ENCODE measurements around the gene SELENOI.
A peak's percentile ranks its signal among the peaks of the same experiment; 100 is the strongest.

SELENOI gene

DNA sequence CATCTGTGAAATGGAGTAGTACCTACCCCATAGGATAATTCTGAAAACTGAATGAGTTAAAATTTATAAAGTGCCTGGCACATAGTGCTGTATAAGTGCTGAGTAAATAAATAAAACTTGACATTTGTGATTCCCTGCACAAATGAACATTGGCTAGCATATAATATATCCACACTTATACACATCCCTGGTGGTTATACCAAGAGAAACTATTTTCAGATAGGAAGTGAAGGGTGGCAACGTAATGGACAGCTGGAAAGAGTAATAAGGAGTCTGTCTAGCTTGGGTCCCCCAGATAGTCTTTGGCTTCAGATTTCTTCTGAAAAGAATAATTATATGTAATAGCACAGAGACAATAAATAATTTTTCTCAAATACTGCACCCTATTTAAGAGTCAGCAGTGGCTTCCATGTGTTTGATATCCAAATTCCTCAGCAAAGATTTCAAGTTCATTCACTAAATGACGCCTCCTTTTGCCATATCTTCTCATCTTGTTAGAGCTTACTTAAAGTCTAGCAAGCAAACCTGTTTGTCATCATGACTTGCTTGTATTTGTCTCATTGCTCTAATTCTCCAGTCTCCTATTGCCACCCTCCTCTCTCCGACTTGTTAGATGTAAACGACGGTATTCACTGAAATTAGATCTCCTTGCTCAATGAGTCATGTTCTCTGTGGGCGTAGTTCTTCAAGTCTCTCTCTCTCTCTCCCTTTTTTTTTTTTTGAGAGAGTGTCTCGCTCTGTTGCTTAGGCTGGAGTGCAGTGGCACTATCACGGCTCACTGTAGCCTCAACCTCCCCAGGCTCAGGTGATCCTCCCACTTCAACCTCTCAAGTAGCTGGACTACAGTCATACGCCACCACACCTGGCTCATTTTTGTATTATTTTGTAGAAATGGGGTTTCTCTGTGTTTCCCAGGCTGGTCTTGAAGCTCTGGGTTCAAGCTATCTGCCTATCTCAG is 9.4 kb downstream of the SELENOI start:
- POLR2A ChIA-PET: interaction anchor here (2.5 kb wide), 1 partner anchor 10 kb away, joined by 14 read pairs; the partner anchor contains the start of gene SELENOI
- peak; percentile 98 for TF ChIP-seq ZNF384 (IDR thresholded peaks at IDR 0.05)
- TF ChIP-seq ELF4 (IDR thresholded peaks at IDR 0.05): no peak
- TF ChIP-seq HDGF (IDR thresholded peaks at IDR 0.05; ENCODE audit: borderline replicate concordance): no peak
- no peak for TF ChIP-seq L3MBTL2 (conservative IDR thresholded peaks at IDR 0.05)
- no peak for TF ChIP-seq SP1 (IDR thresholded peaks at IDR 0.05)
- CTCF ChIA-PET: no interaction called here
- peak; percentile 55 for DNase-seq (ENCODE audit: extremely low spot score)

GRCh38 chr2:26356111-26356510 is 10.2 kb downstream of the SELENOI start:
- ChIA-PET POLR2A (interaction anchor here (2.5 kb wide), 1 partner anchor 11 kb away, joined by 14 read pairs; the partner anchor contains the start of gene SELENOI), CTCF (no interaction called here)
- TF ChIP-seq HDGF (IDR thresholded peaks at IDR 0.05; ENCODE audit: borderline replicate concordance) (no peak), FOXK2 (IDR thresholded peaks at IDR 0.05) (no peak), CTBP1 (IDR thresholded peaks at IDR 0.05; ENCODE audit: borderline replicate concordance) (no peak), FOXA1 (IDR thresholded peaks at IDR 0.05) (no peak), FOXM1 (IDR thresholded peaks at IDR 0.05; ENCODE audit: borderline replicate concordance) (no peak), NFRKB (IDR thresholded peaks at IDR 0.05) (no peak), SP1 (IDR thresholded peaks at IDR 0.05) (no peak), ZNF384 (IDR thresholded peaks at IDR 0.05) (no peak), ELF4 (IDR thresholded peaks at IDR 0.05) (no peak), LEF1 (IDR thresholded peaks at IDR 0.05; ENCODE audit: borderline replicate concordance) (no peak), SUZ12 (IDR thresholded peaks at IDR 0.05) (no peak)
- no peak for DNase-seq (ENCODE audit: extremely low spot score)

DNA sequence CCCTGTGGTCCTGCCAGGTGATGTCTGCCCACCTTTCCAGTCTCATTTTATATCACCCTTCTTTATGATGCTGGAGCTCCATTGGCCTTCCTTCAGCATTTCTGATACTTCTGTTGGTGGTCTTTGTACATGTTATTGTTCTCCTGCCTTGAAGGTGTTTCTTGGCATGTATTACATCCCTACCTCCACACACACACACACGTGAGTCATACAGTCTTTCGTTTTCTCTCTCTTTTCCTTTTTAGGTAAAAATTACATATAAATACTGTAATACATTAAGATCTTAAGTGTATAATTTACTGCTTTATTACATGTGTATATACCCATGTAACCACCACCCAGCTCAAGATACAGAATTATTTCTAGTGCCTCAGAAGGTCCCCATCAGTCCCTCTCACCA is 10.8 kb downstream of the SELENOI start:
- ChIA-PET POLR2A (interaction anchor here (0.6 to 2.5 kb wide), 3 partner anchors 10 to 12 kb away, joined by 3 to 14 read pairs (median 9); partner anchors contain the start of genes ADGRF3 and SELENOI), CTCF (no interaction called here)
- no peak for TF ChIP-seq FOXM1 (IDR thresholded peaks at IDR 0.05; ENCODE audit: borderline replicate concordance)
- TF ChIP-seq SP1 (IDR thresholded peaks at IDR 0.05): no peak
- no peak for TF ChIP-seq FOXK2 (IDR thresholded peaks at IDR 0.05)
- no peak for TF ChIP-seq BHLHE40 (IDR thresholded peaks at IDR 0.05; ENCODE audit: borderline replicate concordance)
- TF ChIP-seq NFRKB (IDR thresholded peaks at IDR 0.05): no peak
- TF ChIP-seq PKNOX1 (IDR thresholded peaks at IDR 0.05): no peak
- TF ChIP-seq HDGF (IDR thresholded peaks at IDR 0.05; ENCODE audit: borderline replicate concordance): no peak
- no peak for TF ChIP-seq FOXA1 (IDR thresholded peaks at IDR 0.05)
- no peak for TF ChIP-seq SUZ12 (IDR thresholded peaks at IDR 0.05)
- no peak for TF ChIP-seq ELF4 (IDR thresholded peaks at IDR 0.05)
- DNase-seq (ENCODE audit: extremely low spot score): no peak

DNA sequence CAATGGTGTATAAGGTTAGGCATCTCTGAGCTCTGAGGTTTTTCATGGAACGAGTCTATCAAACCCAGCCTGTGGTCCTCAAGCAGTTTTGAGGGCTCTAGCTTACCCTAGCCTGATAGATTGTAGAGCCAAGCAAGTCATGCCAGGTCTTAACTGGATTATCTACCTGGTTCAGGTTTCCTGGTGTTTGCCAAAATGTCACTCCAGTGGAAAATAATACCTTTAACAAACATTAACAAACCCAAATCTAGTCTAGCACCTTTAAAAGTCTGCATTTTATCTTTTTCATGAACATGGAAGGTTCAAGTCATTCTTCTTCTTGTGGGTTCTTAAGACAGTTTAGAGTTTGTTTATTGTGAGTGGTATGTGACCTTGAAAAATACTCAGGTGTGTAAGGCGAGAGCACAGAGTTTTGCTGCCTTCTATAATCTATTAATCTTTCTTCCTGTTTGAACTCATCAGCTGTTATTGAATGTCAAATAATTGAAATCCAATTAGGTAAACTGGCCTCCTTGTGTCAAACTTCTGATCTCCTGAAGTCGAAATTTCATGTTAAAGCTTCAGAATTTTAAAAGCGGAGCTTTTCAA is 14.0 kb downstream of the SELENOI start:
- DNase-seq (ENCODE audit: extremely low spot score): no peak
- CTCF ChIA-PET: no interaction called here
- no peak for TF ChIP-seq ELF4 (IDR thresholded peaks at IDR 0.05)
- no peak for TF ChIP-seq TARDBP (IDR thresholded peaks at IDR 0.05)
- TF ChIP-seq LEF1 (IDR thresholded peaks at IDR 0.05; ENCODE audit: borderline replicate concordance): no peak
- no peak for TF ChIP-seq HDGF (IDR thresholded peaks at IDR 0.05; ENCODE audit: borderline replicate concordance)
- no peak for TF ChIP-seq NFRKB (IDR thresholded peaks at IDR 0.05)
- TF ChIP-seq BHLHE40 (IDR thresholded peaks at IDR 0.05; ENCODE audit: borderline replicate concordance): no peak
- no peak for TF ChIP-seq CTBP1 (IDR thresholded peaks at IDR 0.05; ENCODE audit: borderline replicate concordance)
- TF ChIP-seq FOXK2 (IDR thresholded peaks at IDR 0.05): no peak
- TF ChIP-seq PKNOX1 (IDR thresholded peaks at IDR 0.05): no peak
- TF ChIP-seq ZNF384 (IDR thresholded peaks at IDR 0.05): no peak
- no peak for TF ChIP-seq L3MBTL2 (conservative IDR thresholded peaks at IDR 0.05)
- TF ChIP-seq SP1 (IDR thresholded peaks at IDR 0.05): no peak
- no peak for TF ChIP-seq FOXM1 (IDR thresholded peaks at IDR 0.05; ENCODE audit: borderline replicate concordance)
- no peak for TF ChIP-seq ARNT (IDR thresholded peaks at IDR 0.05)
- TF ChIP-seq SUZ12 (IDR thresholded peaks at IDR 0.05): no peak
- TF ChIP-seq FOXA1 (IDR thresholded peaks at IDR 0.05): no peak
- POLR2A ChIA-PET: interaction anchor here (1.5 kb wide), 1 partner anchor 14 kb away, joined by 4 read pairs; the partner anchor contains the start of gene SELENOI

DNA sequence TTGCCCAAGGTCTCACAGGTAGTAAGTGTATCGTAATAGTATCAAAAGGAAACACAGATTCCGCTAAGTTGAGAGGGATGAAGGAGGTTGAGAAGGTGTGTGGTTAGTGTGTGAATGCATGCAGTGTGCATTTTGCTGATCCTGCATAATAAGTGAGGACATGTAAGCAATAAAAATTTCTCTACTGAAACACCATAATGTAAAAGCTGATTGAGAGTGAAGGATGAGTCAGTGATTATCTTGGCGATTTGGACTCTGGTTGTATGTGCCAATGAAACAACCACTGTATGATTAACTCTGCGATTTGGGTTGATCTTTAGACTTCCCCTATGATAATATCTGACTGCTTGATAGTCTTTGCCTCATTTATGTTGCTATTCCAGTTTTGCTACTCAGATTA is 17.4 kb downstream of the SELENOI start:
- CTCF ChIA-PET: interaction anchor here (0.6 kb wide), 1 partner anchor 97 kb away, joined by 3 read pairs; no protein-coding TSS in a partner anchor
- POLR2A ChIA-PET: interaction anchor here (1.5 kb wide), 1 partner anchor 18 kb away, joined by 4 read pairs; the partner anchor contains the start of gene SELENOI
- DNase-seq (ENCODE audit: extremely low spot score): no peak
- TF ChIP-seq L3MBTL2 (conservative IDR thresholded peaks at IDR 0.05) (no peak), LEF1 (IDR thresholded peaks at IDR 0.05; ENCODE audit: borderline replicate concordance) (no peak)

- ChIA-PET CTCF (no interaction called here), POLR2A (interaction anchor here (1.5 kb wide), 1 partner anchor 18 kb away, joined by 4 read pairs; the partner anchor contains the start of gene SELENOI)
- TF ChIP-seq PKNOX1 (IDR thresholded peaks at IDR 0.05) (no peak), ZNF384 (IDR thresholded peaks at IDR 0.05) (no peak), FOXA1 (IDR thresholded peaks at IDR 0.05) (no peak)
- DNase-seq (ENCODE audit: extremely low spot score): no peak
Measured at GRCh38 chr2:26363958-26364357, 18.0 kb downstream of the SELENOI start.

Data from HEK293T (cell line).